ENCODE data around the gene UNC13B. TPM values are rescaled to one million over a fixed set of nuclear protein-coding genes. Genes with fewer than 3 reads are reported as not detected.

Gene UNC13B
- total RNA-seq, 1 experiment from 2014 or later, result 9.8 TPM

- peak overlapping the region; percentile 51 for H3K9ac ChIP-seq (ENCODE audit: low read length)
- H3K9me3 ChIP-seq (ENCODE audit: low read length), result no peaks in the 10 kb centered on the region
- H3K4me1 ChIP-seq (ENCODE audit: insufficient read depth, low read length), result peaks cover 39% of the 10 kb centered on the region
- TF ChIP-seq EZH2 (IDR thresholded peaks at IDR 0.05; ENCODE audit: low read length, unreplicated experiment), result no peak
- TF ChIP-seq EZH2phosphoT487 (IDR thresholded peaks at IDR 0.05; ENCODE audit: borderline replicate concordance, low read length), result no peak
- no peak for TF ChIP-seq CTCF (conservative IDR thresholded peaks at IDR 0.05; ENCODE audit: low read depth, low read length)
- no peak for ATAC-seq
- H3K79me2 ChIP-seq (ENCODE audit: low read length), result no peaks in the 10 kb centered on the region
- POLR2A ChIA-PET (ENCODE audit: unreplicated experiment), result interaction anchor here (0.6 kb wide), 1 partner anchor 40 kb away, joined by 3 read pairs; no protein-coding TSS in a partner anchor
- no peaks in the 10 kb centered on the region for H4K20me1 ChIP-seq (ENCODE audit: low read length)
- no peaks in the 10 kb centered on the region for H3K9me2 ChIP-seq (replicated peaks; ENCODE audit: low read length)
- no peak for DNase-seq
- CTCF ChIA-PET, result no interaction called here
- H3K27me3 ChIP-seq (ENCODE audit: low read length), result no peaks in the 10 kb centered on the region
- no TSS peak for BruUV-seq (replicated peaks)
- H2AFZ ChIP-seq (ENCODE audit: low read length), result no peak overlapping the region
- no peak overlapping the region for H3K4me2 ChIP-seq (ENCODE audit: low read length)
- peak overlapping the region; percentile 93 for H3K27ac ChIP-seq (ENCODE audit: low read length)
- intact Hi-C loops (cut with micrococcal nuclease), result loop anchor here (10.0 kb wide), 1 partner anchor 150 kb away; no protein-coding TSS in a partner anchor
- no peaks in the 10 kb centered on the region for H3K36me3 ChIP-seq (ENCODE audit: low read depth, low read length)
- H3K4me3 ChIP-seq (ENCODE audit: low read length), result no peak overlapping the region
- no peaks in the 10 kb centered on the region for H3F3A ChIP-seq (ENCODE audit: low read length, unreplicated experiment)
These were observed 262.8 kb downstream of the UNC13B start for GRCh38 chr9:35424356-35425352.

GRCh38 chr9:35426627-35427026, 264.8 kb downstream of the UNC13B start:
- H3K4me3 ChIP-seq (ENCODE audit: low read length), result peak overlapping the region; percentile 20; the same call in 1 of the 2 replicates
- DNase-seq, result peak; percentile 82
- peak; percentile 74 for ATAC-seq
- H3K36me3 ChIP-seq (ENCODE audit: low read depth, low read length), result no peaks in the 10 kb centered on the region
- ChIA-PET CTCF (no interaction called here), POLR2A (ENCODE audit: unreplicated experiment) (no interaction called here)
- H2AFZ ChIP-seq (ENCODE audit: low read length), result peak overlapping the region; percentile 25; the same call in 1 of the 2 replicates
- no TSS peak for BruUV-seq (replicated peaks)
- H3K4me2 ChIP-seq (ENCODE audit: low read length), result peak overlapping the region; percentile 74
- peak overlapping the region; percentile 91 for H3K27ac ChIP-seq (ENCODE audit: low read length)
- H3F3A ChIP-seq (ENCODE audit: low read length, unreplicated experiment), result no peaks in the 10 kb centered on the region
- intact Hi-C loops (cut with micrococcal nuclease), result loop anchor here (2.0 to 10.0 kb wide), 2 partner anchors 44 to 148 kb away; no protein-coding TSS in a partner anchor
- H3K9me3 ChIP-seq (ENCODE audit: low read length), result no peaks in the 10 kb centered on the region
- H3K9ac ChIP-seq (ENCODE audit: low read length), result peak overlapping the region; percentile 64
- no peaks in the 10 kb centered on the region for H3K9me2 ChIP-seq (replicated peaks; ENCODE audit: low read length)
- no peak for TF ChIP-seq EZH2 (IDR thresholded peaks at IDR 0.05; ENCODE audit: low read length, unreplicated experiment)
- TF ChIP-seq CTCF (conservative IDR thresholded peaks at IDR 0.05; ENCODE audit: low read depth, low read length), result no peak
- no peak for TF ChIP-seq EZH2phosphoT487 (IDR thresholded peaks at IDR 0.05; ENCODE audit: borderline replicate concordance, low read length)
- no peaks in the 10 kb centered on the region for H4K20me1 ChIP-seq (ENCODE audit: low read length)
- H3K79me2 ChIP-seq (ENCODE audit: low read length), result no peaks in the 10 kb centered on the region
- peaks cover 42% of the 10 kb centered on the region for H3K4me1 ChIP-seq (ENCODE audit: insufficient read depth, low read length)
- H3K27me3 ChIP-seq (ENCODE audit: low read length), result no peaks in the 10 kb centered on the region
